Measurements from ENCODE around the gene THUMPD1. TPM values are rescaled to one million over a fixed set of nuclear protein-coding genes. Genes with fewer than 3 reads are reported as not detected.
A peak's percentile ranks its signal among the peaks of the same experiment; 100 is the strongest.

The THUMPD1 gene
- total and polyA plus RNA-seq, 2 of the 4 experiments (the other 2 are of a cell fraction), result 34.5 to 109 TPM

GRCh38 chr16:20774703-20775362 is 33.2 kb upstream of the THUMPD1 start:
- Histone ChIP-seq H3K4ac (ENCODE audit: low read depth, low read length) (no peak overlapping the region), H3K14ac (replicated peaks; ENCODE audit: low read depth, low read length) (no peak overlapping the region), H3K56ac (ENCODE audit: extremely low read depth, insufficient read depth, low read length) (no peak overlapping the region), H3K18ac (ENCODE audit: low read depth, low read length) (no peak overlapping the region), H4K91ac (ENCODE audit: insufficient read depth, low read depth, low read length) (no peak overlapping the region), H4K20me1 (ENCODE audit: insufficient read depth, low read length) (no peaks in the 10 kb centered on the region), H3K36me3 (ENCODE audit: control insufficient read depth, insufficient read depth, low read length) (no peaks in the 10 kb centered on the region), H3K9me3 (ENCODE audit: control insufficient read depth, insufficient read depth, low read length) (no peaks in the 10 kb centered on the region), H4K8ac (ENCODE audit: low read depth in 2 of 2, low read length in 2 of 2) (no peak overlapping the region), H3K9ac (ENCODE audit: low read depth, low read length) (no peak overlapping the region), H2AK9ac (replicated peaks; ENCODE audit: low read depth, low read length, poor library complexity) (peak overlapping the region; percentile 29), H2BK5ac (ENCODE audit: low read depth, low read length, poor library complexity, severe bottlenecking) (no peak overlapping the region), H2BK120ac (ENCODE audit: low read depth, low read length) (no peak overlapping the region), H3K27me3 (ENCODE audit: control insufficient read depth, insufficient read depth, low read length) (no peaks in the 10 kb centered on the region), H3K4me2 (ENCODE audit: low read depth, low read length) (no peak overlapping the region), H3K27ac (ENCODE audit: insufficient read depth, low read length) (no peak overlapping the region), H3K9me1 (ENCODE audit: insufficient read depth, low read length) (no peaks in the 10 kb centered on the region), H3K4me1 (ENCODE audit: control insufficient read depth, insufficient read depth, low read length) (no peaks in the 10 kb centered on the region), H2BK20ac (ENCODE audit: low read depth, low read length) (no peak overlapping the region), H2AFZ (replicated peaks; ENCODE audit: low read length, poor library complexity) (peak overlapping the region; percentile 4), H3K79me1 (ENCODE audit: low read depth in 1 of 2, low read length in 2 of 2) (no peaks in the 10 kb centered on the region), H2AK5ac (ENCODE audit: low read depth, low read length) (no peak overlapping the region), H3K4me3 (ENCODE audit: insufficient read depth, low read depth, low read length) (no peak overlapping the region), H4K5ac (ENCODE audit: low read depth, low read length) (no peak overlapping the region), H3K23ac (ENCODE audit: low read depth, low read length) (no peak overlapping the region), H2BK15ac (ENCODE audit: low read depth, low read length) (no peak overlapping the region)
- POLR2A ChIA-PET (ENCODE audit: unreplicated experiment), result no interaction called here
- no CpG with 5 or more reads among the region's 7 CpGs for WGBS, 2 experiments (ENCODE audit: extremely low coverage in 2 of 2, insufficient read length in 1 of 2)
- no peak for TF ChIP-seq POLR2A (IDR thresholded peaks at IDR 0.05; ENCODE audit: low read depth, low read length)
- TF ChIP-seq MXI1 (IDR thresholded peaks at IDR 0.05; ENCODE audit: borderline replicate concordance, low read depth, low read length), result no peak
- TF ChIP-seq RAD21 (IDR thresholded peaks at IDR 0.05; ENCODE audit: low read length), result peak; percentile 59
- TF ChIP-seq FOS (IDR thresholded peaks at IDR 0.05; ENCODE audit: low read depth, low read length), result no peak
- peak; percentile 36; the same call in 1 of the 2 replicates for TF ChIP-seq SMC3 (IDR thresholded peaks at IDR 0.05; ENCODE audit: low read depth, low read length)
- TF ChIP-seq ELK1 (IDR thresholded peaks at IDR 0.05; ENCODE audit: borderline replicate concordance, low read depth, low read length), result no peak
- peak; percentile 63 for TF ChIP-seq CTCF (conservative IDR thresholded peaks at IDR 0.05; ENCODE audit: low read depth, low read length)
- TF ChIP-seq CHD1 (IDR thresholded peaks at IDR 0.05; ENCODE audit: low read depth, low read length), result no peak
- no TSS peak for BruUV-seq (replicated peaks)
- intact Hi-C loops (cut with micrococcal nuclease), result no loop called here
- ATAC-seq (ENCODE audit: low read depth), result peak; percentile 98
- CTCF ChIA-PET, result interaction anchor here (0.6 to 1.3 kb wide), 4 partner anchors 12 to 33 kb away, joined by 3 to 5 read pairs (median 3); partner anchors contain the start of gene THUMPD1
- dilution Hi-C loops (cut with HindIII; ENCODE audit: low sequenced_read_pairs, unreplicated experiment), result no loop called here
- peak; percentile 53 for DNase-seq
- in situ Hi-C loops (cut with MboI; ENCODE audit: low sequenced_read_pairs), result no loop called here
